Upper lobe of left lung (tissue), 6 donors: ENCODE data around the gene ARRDC1. TPM values are rescaled to one million over a fixed set of nuclear protein-coding genes. Genes with fewer than 3 reads are reported as not detected.

Experiments used
- ATAC-seq, 2 donors: fragments of 200-7000 bp; cut with Tn5 transposase; one replicate each; pipeline ENCODE4 v1.9.1; 2022; ENCODE audit warnings: mild to moderate bottlenecking in 2 of 2, moderate library complexity in 2 of 2; ENCODE audit not compliant: low FRiP score in 2 of 2
- DNase-seq, 2 donors: peaks; one replicate each; pipeline ENCODE4 v3.0.0-alpha.2; 2019 to 2020
- H3K27ac ChIP-seq, 4 donors: fragments of 200-600 bp; sonication (generic); one replicate each; pipeline ENCODE4 v1.5.1; 2016 to 2019
- H3K27me3 ChIP-seq, 4 donors: fragments of 200-600 bp; sonication (generic); one replicate each; pipeline ENCODE4 v1.5.1; 2017 to 2019
- H3K36me3 ChIP-seq, 4 donors: fragments of 200-600 bp; sonication (generic); one replicate each; pipeline ENCODE4 v1.5.1; 2016 to 2019
- H3K4me1 ChIP-seq, 4 donors: fragments of 200-600 bp; sonication (generic); one replicate each; pipeline ENCODE4 v1.5.1; 2018 to 2019
- H3K4me3 ChIP-seq, 4 donors: fragments of 200-600 bp; sonication (generic); one replicate each; pipeline ENCODE4 v1.5.1; 2017 to 2019; ENCODE audit warnings: mild to moderate bottlenecking in 2 of 4, moderate library complexity in 1 of 4
- H3K9me3 ChIP-seq, 4 donors: fragments of 200-600 bp; sonication (generic); one replicate each; pipeline ENCODE4 v1.5.1; 2018 to 2019
- CTCF ChIP-seq, 6 experiments: fragments of 450-650 bp in 4 of 6; fragments of 200-600 bp in 2 of 6; sonication (generic) in 2 of 6; IDR thresholded peaks; one replicate each; pipeline ENCODE4 v1.5.1; 2016 to 2019; ENCODE audit warnings: antibody characterized with exemption in 6 of 6
- EP300 ChIP-seq, 4 donors: sonication (generic); formaldehyde crosslinking; IDR thresholded peaks; one replicate each; pipeline ENCODE4 v1.5.1; 2017; ENCODE audit warnings: antibody characterized with exemption in 4 of 4, control low read depth in 2 of 4
- POLR2A ChIP-seq, 4 donors: fragments of 450-650 bp; IDR thresholded peaks; one replicate each; pipeline ENCODE4 v1.5.1; 2016 to 2017; ENCODE audit warnings: antibody characterized with exemption in 4 of 4, mild to moderate bottlenecking in 2 of 4
- POLR2AphosphoS5 ChIP-seq, 2 donors: sonication (generic); formaldehyde crosslinking; IDR thresholded peaks; one replicate each; pipeline ENCODE4 v1.5.1; 2017; ENCODE audit warnings: antibody characterized with exemption in 2 of 2
- WGBS, 2 donors: methylation state at CpG; one replicate each; pipeline ENCODE4 v1.1.5; 2017 to 2018; 5-methylcytosine and 5-hydroxymethylcytosine counted together
- total RNA-seq, 6 donors: library from RNA; depleted of rRNA in 4 of 6; stranded (reverse); fragments of >200 nt in 4 of 6; gene quantifications; one replicate each; pipeline versions ENCODE4 v1.1.0 to v1.2.1, GENCODE V29; 2016 to 2021
- donor health status: DM: no; HTN: no; CAD: no; lungs with moderate emphysema.
- donor health status: DM: no; HTN: yes; CAD: no; lungs with severe emphysema.

Gene ARRDC1
- total RNA-seq, 6 donors from 2014 or later, result 74.9 to 202 (median 99.6) TPM

GRCh38 chr9:137618105-137619067, 12.9 kb downstream of the ARRDC1 start, which contains the start of gene EHMT1:
EHMT1 (plus strand) TSS chr9:137619005; CDS start chr9:137619029, 24 bp downstream.
- Histone ChIP-seq H3K27ac (peak within 1 kb of the TSS; percentile 91 to 95 (median 94)), H3K36me3 (peaks cover 12 to 33% (median 26%) of the 10 kb centered on the region in 4 donors), H3K27me3 (no peaks in the 10 kb centered on the region), H3K9me3 (no peaks in the 10 kb centered on the region), H3K4me3 (peak within 1 kb of the TSS; percentile 69 to 97 (median 81)), H3K4me1 (peaks cover 38 to 74% (median 41%) of the 10 kb centered on the region in 4 donors)
- 2 to 3% methylated on average over 12 to 54 of the region's 94 CpGs for WGBS, 2 donors
- peak; percentile 82 to 94 for ATAC-seq
- DNase-seq, result peak; percentile 78 to 99
- no peak for TF ChIP-seq EP300 (IDR thresholded peaks at IDR 0.05)
- TF ChIP-seq CTCF (IDR thresholded peaks at IDR 0.05), result no peak
- TF ChIP-seq POLR2AphosphoS5 (IDR thresholded peaks at IDR 0.05), result peak in 1 of 2 donors; percentile 68
- peak in 3 of 4 donors; percentile 49 to 77 (median 77) for TF ChIP-seq POLR2A (IDR thresholded peaks at IDR 0.05)

GRCh38 chr9:137619240-137620047, 14.0 kb downstream of the ARRDC1 start:
- Histone ChIP-seq H3K27me3 (no peaks in the 10 kb centered on the region), H3K27ac (peak overlapping the region; percentile 80 to 91 (median 86)), H3K4me1 (peaks cover 34 to 66% (median 39%) of the 10 kb centered on the region in 4 donors), H3K4me3 (peak overlapping the region; percentile 69 to 82 (median 70)), H3K36me3 (peaks cover 9 to 27% (median 18%) of the 10 kb centered on the region in 4 donors), H3K9me3 (no peaks in the 10 kb centered on the region)
- TF ChIP-seq POLR2AphosphoS5 (IDR thresholded peaks at IDR 0.05), result no peak
- peak in 1 of 4 donors; percentile 35 for TF ChIP-seq POLR2A (IDR thresholded peaks at IDR 0.05)
- DNase-seq (peak in 1 of 2 donors; percentile 91), ATAC-seq (peak in 1 of 2 donors; percentile 4)
- WGBS, 2 donors, result 1 to 3% methylated on average over 16 to 27 of the region's 58 CpGs

- peak overlapping the region; percentile 69 to 82 (median 70) for H3K4me3 ChIP-seq
- no peak for TF ChIP-seq POLR2AphosphoS5 (IDR thresholded peaks at IDR 0.05)
- TF ChIP-seq CTCF (IDR thresholded peaks at IDR 0.05), result no peak
- TF ChIP-seq EP300 (IDR thresholded peaks at IDR 0.05), result no peak
- TF ChIP-seq POLR2A (IDR thresholded peaks at IDR 0.05), result no peak
- H3K4me1 ChIP-seq, result peaks cover 36 to 70% (median 39%) of the 10 kb centered on the region in 4 donors
- peak overlapping the region in 2 of 4 donors; percentile 86 to 91 for H3K27ac ChIP-seq
- DNase-seq (no peak), ATAC-seq (no peak)
- H3K27me3 ChIP-seq, result no peaks in the 10 kb centered on the region
- H3K9me3 ChIP-seq, result no peaks in the 10 kb centered on the region
- peaks cover 5 to 21% (median 12%) of the 10 kb centered on the region in 4 donors for H3K36me3 ChIP-seq
- 55 to 56% methylated on average over 4 of the region's 4 CpGs for WGBS, 2 donors
Measured at GRCh38 chr9:137620048-137620405, 14.5 kb downstream of the ARRDC1 start.

- Histone ChIP-seq H3K4me3 (no peak overlapping the region), H3K36me3 (peaks cover 0 to 16% (median 6%) of the 10 kb centered on the region in 4 donors), H3K9me3 (no peaks in the 10 kb centered on the region), H3K4me1 (peaks cover 36 to 74% (median 40%) of the 10 kb centered on the region in 4 donors), H3K27me3 (no peaks in the 10 kb centered on the region), H3K27ac (peak overlapping the region in 1 of 4 donors; percentile 91)
- no peak for DNase-seq
- no peak for ATAC-seq
- no peak for TF ChIP-seq POLR2A (IDR thresholded peaks at IDR 0.05)
- TF ChIP-seq POLR2AphosphoS5 (IDR thresholded peaks at IDR 0.05), result no peak
- no peak for TF ChIP-seq EP300 (IDR thresholded peaks at IDR 0.05)
- no peak for TF ChIP-seq CTCF (IDR thresholded peaks at IDR 0.05)
- WGBS, 2 donors, result 62 to 70% methylated on average over 7 of the region's 7 CpGs
Measured at GRCh38 chr9:137620581-137620980, 15.1 kb downstream of the ARRDC1 start.
